HCT116 (cell line): Measurements from ENCODE around the gene RNASE9. TPM values are rescaled to one million over a fixed set of nuclear protein-coding genes. Genes with fewer than 3 reads are reported as not detected.

ENCODE experiments used
- ATAC-seq: fragments of 200-7000 bp; cut with Tn5 transposase; 2 replicates; pipeline ENCODE4 v1.9.1; 2020; ENCODE audit warnings: mild to moderate bottlenecking, moderate library complexity
- BruUV-seq: library from RNA; stranded (reverse); fragments of 400-500 nt; replicated peaks from 2 replicates; lab custom pipeline; 2021; lab: Mats Ljungman, UMichigan
- CTCF ChIA-PET: fragments of 300-600 bp; sonication (Branson Sonifier 250); formaldehyde crosslinking; loops from one replicate; lab custom pipeline; 2021; ENCODE audit warnings: antibody characterized with exemption; lab: Charles Lee
- POLR2A ChIA-PET: fragments of 300-600, 350-600 bp; sonication (Branson Sonifier 250); formaldehyde crosslinking; loops from one replicate; lab custom pipeline; 2021; ENCODE audit warnings: antibody characterized with exemption; lab: Charles Lee
- RAD21 ChIA-PET, 2 experiments: fragments of 300-600 bp; sonication (Branson Sonifier 250); formaldehyde crosslinking; loops; one replicate each; lab custom pipeline; 2023; ENCODE audit warnings: low total read pairs in 2 of 2; ENCODE audit not compliant: uncharacterized antibody in 2 of 2, unreplicated experiment in 2 of 2, low non-redundant PET in 1 of 2; lab: Charles Lee
- DNase-seq: peaks from one replicate; pipeline ENCODE4 v3.0.0-alpha.2; 2010; ENCODE audit warnings: low read depth, low spot score
- H2AFZ ChIP-seq: fragments of 200-600 bp; shearing (Covaris generic), sonication (generic); 2 replicates; pipeline ENCODE4 v1.6.1; 2017; ENCODE audit warnings: low read depth, mixed run types, mixed read lengths, antibody characterized with exemption, low read length; ENCODE audit not compliant: poor library complexity, severe bottlenecking
- H3K27ac ChIP-seq: 2 replicates; pipeline ENCODE4 v1.5.1; 2012; ENCODE audit warnings: low read depth, low read length
- H3K27me3 ChIP-seq: fragments of 200-600 bp; sonication (generic); 2 replicates; pipeline ENCODE4 v1.6.1; 2016; ENCODE audit warnings: mixed run types, low read length, mixed read lengths; ENCODE audit not compliant: insufficient read depth
- H3K36me3 ChIP-seq, 2 experiments: fragments of 200-500 bp in 1 of 2; fragments of 200-600 bp in 1 of 2; sonication (Bioruptor generic) in 1 of 2; sonication (generic) in 1 of 2; 2 replicates each; pipeline versions ENCODE4 v1.5.1 to v1.6.1; 2014 to 2016; ENCODE audit warnings: low read length in 2 of 2, inconsistent platforms in 1 of 2, mixed read lengths in 1 of 2, mixed run types in 1 of 2; ENCODE audit not compliant: insufficient read depth in 2 of 2, control insufficient read depth in 1 of 2
- H3K4me1 ChIP-seq, 2 experiments: fragments of 200-600 bp in 1 of 2; sonication (generic) in 1 of 2; 2 replicates each; pipeline versions ENCODE4 v1.5.1 to v1.6.1; 2012 to 2017; ENCODE audit warnings: low read length in 2 of 2, inconsistent platforms in 1 of 2, mild to moderate bottlenecking in 1 of 2, mixed read lengths in 1 of 2, mixed run types in 1 of 2, moderate library complexity in 1 of 2; ENCODE audit not compliant: insufficient read depth in 2 of 2, control insufficient read depth in 1 of 2
- H3K4me2 ChIP-seq: fragments of 200-600 bp; sonication (generic); 2 replicates; pipeline ENCODE4 v1.6.1; 2017; ENCODE audit warnings: mixed run types, low read length, mixed read lengths
- H3K4me3 ChIP-seq, 2 experiments: fragments of 200-600 bp in 1 of 2; sonication (generic) in 1 of 2; replicated peaks in 1 of 2; 2 replicates each; pipeline ENCODE4 v1.5.1; 2011 to 2016; ENCODE audit warnings: low read length in 2 of 2, control low read depth in 1 of 2, low read depth in 1 of 2, mild to moderate bottlenecking in 1 of 2, mixed read lengths in 1 of 2, mixed run types in 1 of 2
- H3K79me2 ChIP-seq: fragments of 200-600 bp; sonication (generic); 2 replicates; pipeline ENCODE4 v1.6.1; 2017; ENCODE audit warnings: mild to moderate bottlenecking, mixed run types, low read length, moderate library complexity, mixed read lengths; ENCODE audit not compliant: insufficient read depth
- H3K9ac ChIP-seq: fragments of 200-600 bp; sonication (generic); 2 replicates; pipeline ENCODE4 v1.6.1; 2016; ENCODE audit warnings: low read length, mixed read lengths
- H3K9me2 ChIP-seq: fragments of 200-600 bp; sonication (generic), shearing (Covaris generic); 2 replicates; pipeline ENCODE4 v1.6.1; 2017; ENCODE audit warnings: mixed run types, mild to moderate bottlenecking, moderate library complexity; ENCODE audit not compliant: insufficient read depth
- H3K9me3 ChIP-seq, 2 experiments: fragments of 200-500 bp in 1 of 2; fragments of 200-600 bp in 1 of 2; sonication (Bioruptor generic) in 1 of 2; sonication (generic) in 1 of 2; 2 replicates each; pipeline ENCODE4 v1.6.1; 2014 to 2017; ENCODE audit warnings: low read length in 2 of 2, mixed read lengths in 2 of 2, inconsistent platforms in 1 of 2, low read depth in 1 of 2, mild to moderate bottlenecking in 1 of 2, mixed run types in 1 of 2, moderate library complexity in 1 of 2; ENCODE audit not compliant: control insufficient read depth in 1 of 2, insufficient read depth in 1 of 2
- H4K20me1 ChIP-seq: fragments of 200-600 bp; sonication (generic), shearing (Covaris generic); 2 replicates; pipeline ENCODE4 v1.6.1; 2017; ENCODE audit warnings: mixed run types, mild to moderate bottlenecking, moderate library complexity; ENCODE audit not compliant: insufficient read depth
- CBX3 ChIP-seq: IDR thresholded peaks from 2 replicates; pipeline ENCODE4 v1.6.1; 2012; ENCODE audit warnings: low read depth
- CEBPB ChIP-seq: IDR thresholded peaks from 2 replicates; pipeline ENCODE4 v1.6.1; 2012; ENCODE audit warnings: low read depth
- ELF1 ChIP-seq: IDR thresholded peaks from 2 replicates; pipeline ENCODE4 v1.6.1; 2012; ENCODE audit warnings: low read depth, borderline replicate concordance
- EZH2 ChIP-seq: fragments of 200-600 bp; sonication (generic); IDR thresholded peaks from 2 replicates; pipeline ENCODE4 v1.6.1; 2017; ENCODE audit warnings: antibody characterized with exemption, mixed run types
- EZH2phosphoT487 ChIP-seq: fragments of 200-600 bp; IDR thresholded peaks from 2 replicates; pipeline ENCODE4 v1.6.1; 2018; ENCODE audit warnings: antibody characterized with exemption, borderline replicate concordance
- JUND ChIP-seq: IDR thresholded peaks from 2 replicates; pipeline ENCODE4 v1.6.1; 2012
- RAD21 ChIP-seq: IDR thresholded peaks from 2 replicates; pipeline ENCODE4 v1.6.1; 2012; ENCODE audit warnings: low read depth, mild to moderate bottlenecking
- SIN3A ChIP-seq: IDR thresholded peaks from 2 replicates; pipeline ENCODE4 v1.6.1; 2012; ENCODE audit warnings: low read depth
- SP1 ChIP-seq: IDR thresholded peaks from 2 replicates; pipeline ENCODE4 v1.6.1; 2012; ENCODE audit warnings: low read depth
- TCF7L2 ChIP-seq: IDR thresholded peaks from 2 replicates; pipeline ENCODE4 v1.7.0; 2011; ENCODE audit warnings: borderline replicate concordance, inconsistent platforms; ENCODE audit not compliant: insufficient read depth, insufficient read length; ENCODE audit errors: extremely low read depth
- YY1 ChIP-seq: IDR thresholded peaks from 2 replicates; pipeline ENCODE4 v1.6.1; 2011; ENCODE audit warnings: low read length, low read depth, moderate library complexity, mild to moderate bottlenecking; ENCODE audit not compliant: insufficient replicate concordance; ENCODE audit errors: extremely low read depth
- ZFX ChIP-seq: fragments of 450-650 bp; IDR thresholded peaks from 2 replicates; pipeline ENCODE4 v1.6.1; 2017
- intact Hi-C: fragments of 100-400 bp; cut with micrococcal nuclease; formaldehyde crosslinking; loops from 2 replicates; pipeline ENCODE4 v1.10.0; 2022
- total RNA-seq: library from RNA; stranded (reverse); gene quantifications from one replicate; pipeline ENCODE4 v1.2.1, GENCODE V29; 2021; ENCODE audit not compliant: unreplicated experiment
- TF ChIP-seq, protein P1 (sequence below), 3 experiments: fragments of 200-600 bp in 1 of 3; sonication (generic) in 1 of 3; IDR thresholded peaks in 2 of 3; conservative IDR thresholded peaks in 1 of 3; 2 replicates each; pipeline ENCODE4 v1.5.1; 2012 to 2017; ENCODE audit warnings: low read depth in 2 of 3, low read length in 2 of 3, antibody characterized with exemption in 1 of 3, borderline replicate concordance in 1 of 3, control low read depth in 1 of 3, mild to moderate bottlenecking in 1 of 3, mixed read lengths in 1 of 3, mixed run types in 1 of 3, moderate library complexity in 1 of 3; ENCODE audit not compliant: insufficient read depth in 1 of 3
- TF ChIP-seq, protein P2 (sequence below): IDR thresholded peaks from 2 replicates; pipeline ENCODE4 v1.6.1; 2012
- TF ChIP-seq, protein P3 (sequence below): IDR thresholded peaks from 2 replicates; pipeline ENCODE4 v1.6.1; 2012
- TF ChIP-seq, protein P4 (sequence below): IDR thresholded peaks from 2 replicates; pipeline ENCODE4 v1.6.1; 2011; ENCODE audit warnings: mild to moderate bottlenecking, low read length, moderate library complexity; ENCODE audit not compliant: insufficient replicate concordance; ENCODE audit errors: extremely low read depth

Gene RNASE9
- total RNA-seq, 1 experiment from 2014 or later, result not detected

DNA sequence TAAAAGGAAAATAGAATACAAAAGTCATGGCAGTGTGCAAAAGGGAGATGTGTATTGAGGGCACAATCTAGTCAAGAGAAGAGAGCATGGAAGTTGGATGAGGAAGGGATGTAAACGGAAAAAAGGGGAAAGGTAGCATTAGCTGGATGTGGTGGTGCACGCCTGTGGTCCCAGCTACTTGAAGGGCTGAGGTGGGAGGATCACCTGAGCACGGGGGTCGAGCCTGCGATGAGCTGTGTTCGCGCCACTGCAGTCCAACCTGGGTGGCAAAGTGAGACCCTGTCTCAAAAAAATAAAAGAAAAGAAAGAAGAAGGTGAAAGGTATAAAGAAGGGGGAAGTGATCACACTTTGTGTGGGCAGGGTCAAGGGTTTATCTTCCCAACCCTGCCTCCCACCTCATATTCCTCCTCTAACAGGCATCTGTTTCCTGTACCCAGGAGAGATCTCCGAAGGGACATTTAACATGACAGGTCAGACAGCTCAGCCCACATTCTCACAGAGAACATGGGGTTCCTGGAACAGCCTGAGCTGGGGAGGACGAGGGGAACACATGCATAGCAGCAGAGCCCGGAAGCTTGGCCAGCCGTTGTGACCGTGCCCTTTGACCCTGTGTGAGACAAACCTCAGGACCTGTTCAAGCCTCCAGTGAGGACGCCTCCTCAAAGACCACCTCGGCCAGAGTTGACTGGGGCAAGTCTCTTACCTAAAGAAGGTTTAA lies 18.1 kb upstream of the RNASE9 start:
- Histone ChIP-seq H3K79me2 (no peaks in the 10 kb centered on the region), H3K4me1 (no peaks in the 10 kb centered on the region), H3K27ac (no peak overlapping the region), H3K27me3 (peaks cover 4% of the 10 kb centered on the region; the same call in 1 of the 2 replicates), H4K20me1 (no peaks in the 10 kb centered on the region), H3K4me2 (no peak overlapping the region), H3K36me3 (no peaks in the 10 kb centered on the region), H3K9ac (no peak overlapping the region), H3K9me2 (no peaks in the 10 kb centered on the region), H3K9me3 (no peaks in the 10 kb centered on the region), H2AFZ (no peak overlapping the region), H3K4me3 (no peak overlapping the region)
- BruUV-seq, result no TSS peak
- DNase-seq (no peak), ATAC-seq (no peak)
- intact Hi-C loops, result no loop called here
- ChIA-PET CTCF (no interaction called here), POLR2A (no interaction called here), RAD21 (no interaction called here)
- TF ChIP-seq TCF7L2 (no peak), SIN3A (no peak), ELF1 (no peak), CEBPB (no peak), ZFX (no peak), EZH2 (no peak), RAD21 (no peak), SP1 (no peak), JUND (no peak), CBX3 (no peak), YY1 (no peak), EZH2phosphoT487 (no peak)
- TF ChIP-seq, protein P1, sequence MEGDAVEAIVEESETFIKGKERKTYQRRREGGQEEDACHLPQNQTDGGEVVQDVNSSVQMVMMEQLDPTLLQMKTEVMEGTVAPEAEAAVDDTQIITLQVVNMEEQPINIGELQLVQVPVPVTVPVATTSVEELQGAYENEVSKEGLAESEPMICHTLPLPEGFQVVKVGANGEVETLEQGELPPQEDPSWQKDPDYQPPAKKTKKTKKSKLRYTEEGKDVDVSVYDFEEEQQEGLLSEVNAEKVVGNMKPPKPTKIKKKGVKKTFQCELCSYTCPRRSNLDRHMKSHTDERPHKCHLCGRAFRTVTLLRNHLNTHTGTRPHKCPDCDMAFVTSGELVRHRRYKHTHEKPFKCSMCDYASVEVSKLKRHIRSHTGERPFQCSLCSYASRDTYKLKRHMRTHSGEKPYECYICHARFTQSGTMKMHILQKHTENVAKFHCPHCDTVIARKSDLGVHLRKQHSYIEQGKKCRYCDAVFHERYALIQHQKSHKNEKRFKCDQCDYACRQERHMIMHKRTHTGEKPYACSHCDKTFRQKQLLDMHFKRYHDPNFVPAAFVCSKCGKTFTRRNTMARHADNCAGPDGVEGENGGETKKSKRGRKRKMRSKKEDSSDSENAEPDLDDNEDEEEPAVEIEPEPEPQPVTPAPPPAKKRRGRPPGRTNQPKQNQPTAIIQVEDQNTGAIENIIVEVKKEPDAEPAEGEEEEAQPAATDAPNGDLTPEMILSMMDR (IDR thresholded peaks at IDR 0.05 in 2 of 3, conservative IDR thresholded peaks at IDR 0.05 in 1 of 3; ENCODE audit: borderline replicate concordance in 1 of 3, insufficient read depth in 1 of 3, low read depth in 2 of 3, low read length in 2 of 3), result no peak
- TF ChIP-seq, protein P2, sequence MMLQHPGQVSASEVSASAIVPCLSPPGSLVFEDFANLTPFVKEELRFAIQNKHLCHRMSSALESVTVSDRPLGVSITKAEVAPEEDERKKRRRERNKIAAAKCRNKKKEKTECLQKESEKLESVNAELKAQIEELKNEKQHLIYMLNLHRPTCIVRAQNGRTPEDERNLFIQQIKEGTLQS, result no peak
- TF ChIP-seq, protein P3, sequence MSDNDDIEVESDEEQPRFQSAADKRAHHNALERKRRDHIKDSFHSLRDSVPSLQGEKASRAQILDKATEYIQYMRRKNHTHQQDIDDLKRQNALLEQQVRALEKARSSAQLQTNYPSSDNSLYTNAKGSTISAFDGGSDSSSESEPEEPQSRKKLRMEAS, result no peak
- TF ChIP-seq, protein P4, sequence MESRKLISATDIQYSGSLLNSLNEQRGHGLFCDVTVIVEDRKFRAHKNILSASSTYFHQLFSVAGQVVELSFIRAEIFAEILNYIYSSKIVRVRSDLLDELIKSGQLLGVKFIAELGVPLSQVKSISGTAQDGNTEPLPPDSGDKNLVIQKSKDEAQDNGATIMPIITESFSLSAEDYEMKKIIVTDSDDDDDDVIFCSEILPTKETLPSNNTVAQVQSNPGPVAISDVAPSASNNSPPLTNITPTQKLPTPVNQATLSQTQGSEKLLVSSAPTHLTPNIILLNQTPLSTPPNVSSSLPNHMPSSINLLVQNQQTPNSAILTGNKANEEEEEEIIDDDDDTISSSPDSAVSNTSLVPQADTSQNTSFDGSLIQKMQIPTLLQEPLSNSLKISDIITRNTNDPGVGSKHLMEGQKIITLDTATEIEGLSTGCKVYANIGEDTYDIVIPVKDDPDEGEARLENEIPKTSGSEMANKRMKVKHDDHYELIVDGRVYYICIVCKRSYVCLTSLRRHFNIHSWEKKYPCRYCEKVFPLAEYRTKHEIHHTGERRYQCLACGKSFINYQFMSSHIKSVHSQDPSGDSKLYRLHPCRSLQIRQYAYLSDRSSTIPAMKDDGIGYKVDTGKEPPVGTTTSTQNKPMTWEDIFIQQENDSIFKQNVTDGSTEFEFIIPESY, result no peak
